Pancreas (tissue), 10 donors: ENCODE results near the gene CD274. TPM values are rescaled to one million over a fixed set of nuclear protein-coding genes. Genes with fewer than 3 reads are reported as not detected.
"Not testable (repeated sequence)": the region's sequence is repeated elsewhere in the genome, so short reads cannot be mapped to it uniquely, and the experiment has no call there.

Experiments
- ATAC-seq, 4 donors: fragments of 200-7000 bp; cut with Tn5 transposase; one replicate each; pipeline versions ENCODE4 v1.8.0 to v1.9.1; 2020; ENCODE audit warnings: mild to moderate bottlenecking in 4 of 4, moderate library complexity in 4 of 4
- DNase-seq, 6 donors: peaks; one replicate each; pipeline ENCODE4 v3.0.0-alpha.2; 2020
- FAIRE-seq: peaks from 2 replicates; lab custom pipeline; 2012; peaks lifted over from hg19 to GRCh38; lab: Jason Lieb, UNC
- H3K27ac ChIP-seq, 4 donors: fragments of 200-600 bp; sonication (generic); 1 replicate in 3 of 4; 2 replicates in 1 of 4; pipeline versions ENCODE4 v1.5.0 to v1.8.0; 2020
- H3K27me3 ChIP-seq, 4 donors: fragments of 200-600 bp; one replicate each; pipeline ENCODE4 v1.8.0; 2021
- H3K36me3 ChIP-seq, 3 donors: fragments of 200-600 bp; sonication (generic) in 1 of 3; one replicate each; pipeline versions ENCODE4 v1.5.0 to v1.8.0; 2020 to 2021
- H3K4me1 ChIP-seq, 3 donors: fragments of 200-600 bp; one replicate each; pipeline ENCODE4 v1.8.0; 2021
- H3K4me3 ChIP-seq, 4 donors: fragments of 200-600 bp; sonication (generic) in 2 of 4; one replicate each; pipeline versions ENCODE4 v1.5.0 to v1.8.0; 2020 to 2021
- H3K9me3 ChIP-seq, 4 donors: fragments of 200-600 bp; one replicate each; pipeline ENCODE4 v1.8.0; 2021
- WGBS, 2 donors: extraction: QIAGEN DNeasy Blood & Tissue Kit; methylation state at CpG; one replicate each; pipeline ENCODE4 v1.1.7; 2013; 5-methylcytosine and 5-hydroxymethylcytosine counted together
- intact Hi-C, 3 donors: fragments of 100-400 bp; cut with DNase I; formaldehyde crosslinking; loops; one replicate each; pipeline versions ENCODE4 v1.11.1 to v1.14.2; 2022
- polyA plus RNA-seq, 2 donors: library from polyadenylated mRNA; stranded (reverse); fragments of 200-250 nt; gene quantifications; one replicate each; pipeline ENCODE4 v1.2.3, GENCODE V29; 2013
- total RNA-seq, 6 donors: library from RNA; stranded (reverse); fragmentation: NEBNext Ultra II Directional in 4 of 6; extraction: Animal tissue kit (Norgen Biotek cat#: 25700) in 4 of 6; gene quantifications; one replicate each; pipeline versions ENCODE4 v1.2.1 to v1.2.4, GENCODE V29; 2021 to 2023
- TF ChIP-seq, protein P1 (sequence below), 4 donors: fragments of 200-600 bp; sonication (generic) in 3 of 4; IDR thresholded peaks; one replicate each; pipeline versions ENCODE4 v1.5.0 to v1.8.0; 2021; ENCODE audit warnings: antibody characterized with exemption in 4 of 4
- donor health status: healthy with polysubstance abuse.
- donor health status: DM: no; HTN: no; CAD: no; lungs with moderate emphysema.
- donor health status: DM: no; HTN: no; CAD: no.
- donor health status: control.
- donor health status: control.
- donor health status: Bipolar disorder and iron deficiency.
- donor health status: DM: yes; HTN: yes; CAD: no.
- donor health status: DM: no; HTN: no; CAD: no.
- donor health status: DM: no; HTN: no; CAD: no.
- donor health status: DM: yes; HTN: yes; CAD: no.

The CD274 gene
- total and polyA plus RNA-seq, 8 donors = 0.63 to 1.9 (median 1.5) TPM

DNA sequence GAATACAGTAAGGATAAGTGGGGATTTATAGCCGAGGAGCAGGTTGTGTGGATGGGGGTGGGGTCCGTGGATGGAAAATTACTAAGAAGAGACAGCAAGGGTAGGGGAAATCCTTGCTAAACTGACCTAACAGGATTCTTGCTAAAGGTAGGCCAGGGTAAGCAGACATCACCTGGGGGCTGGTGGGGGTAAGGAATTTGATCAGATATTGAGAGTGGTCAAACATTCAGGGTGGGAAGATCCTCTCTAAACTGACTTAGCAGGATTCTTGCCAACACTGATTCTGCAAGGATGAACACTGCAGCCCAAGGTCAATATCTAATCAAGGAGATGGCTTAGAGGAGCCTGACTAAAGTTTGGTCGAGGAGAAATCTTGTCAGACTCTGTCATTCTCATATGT is 9.9 kb upstream of the CD274 start:
- Histone ChIP-seq H3K4me3 (no peak overlapping the region), H3K9me3 (no peaks in the 10 kb centered on the region), H3K27me3 (no peaks in the 10 kb centered on the region), H3K36me3 (no peaks in the 10 kb centered on the region), H3K27ac (no peak overlapping the region), H3K4me1 (peaks cover 5 to 15% (median 10%) of the 10 kb centered on the region in 3 donors)
- WGBS, 2 donors = 68 to 74% methylated on average over 3 of the region's 3 CpGs
- ATAC-seq = no peak
- TF ChIP-seq, protein P1, sequence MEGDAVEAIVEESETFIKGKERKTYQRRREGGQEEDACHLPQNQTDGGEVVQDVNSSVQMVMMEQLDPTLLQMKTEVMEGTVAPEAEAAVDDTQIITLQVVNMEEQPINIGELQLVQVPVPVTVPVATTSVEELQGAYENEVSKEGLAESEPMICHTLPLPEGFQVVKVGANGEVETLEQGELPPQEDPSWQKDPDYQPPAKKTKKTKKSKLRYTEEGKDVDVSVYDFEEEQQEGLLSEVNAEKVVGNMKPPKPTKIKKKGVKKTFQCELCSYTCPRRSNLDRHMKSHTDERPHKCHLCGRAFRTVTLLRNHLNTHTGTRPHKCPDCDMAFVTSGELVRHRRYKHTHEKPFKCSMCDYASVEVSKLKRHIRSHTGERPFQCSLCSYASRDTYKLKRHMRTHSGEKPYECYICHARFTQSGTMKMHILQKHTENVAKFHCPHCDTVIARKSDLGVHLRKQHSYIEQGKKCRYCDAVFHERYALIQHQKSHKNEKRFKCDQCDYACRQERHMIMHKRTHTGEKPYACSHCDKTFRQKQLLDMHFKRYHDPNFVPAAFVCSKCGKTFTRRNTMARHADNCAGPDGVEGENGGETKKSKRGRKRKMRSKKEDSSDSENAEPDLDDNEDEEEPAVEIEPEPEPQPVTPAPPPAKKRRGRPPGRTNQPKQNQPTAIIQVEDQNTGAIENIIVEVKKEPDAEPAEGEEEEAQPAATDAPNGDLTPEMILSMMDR (IDR thresholded peaks at IDR 0.05) = no peak
- intact Hi-C loops = no loop called here
- no peak for DNase-seq
- FAIRE-seq = no peak

DNA sequence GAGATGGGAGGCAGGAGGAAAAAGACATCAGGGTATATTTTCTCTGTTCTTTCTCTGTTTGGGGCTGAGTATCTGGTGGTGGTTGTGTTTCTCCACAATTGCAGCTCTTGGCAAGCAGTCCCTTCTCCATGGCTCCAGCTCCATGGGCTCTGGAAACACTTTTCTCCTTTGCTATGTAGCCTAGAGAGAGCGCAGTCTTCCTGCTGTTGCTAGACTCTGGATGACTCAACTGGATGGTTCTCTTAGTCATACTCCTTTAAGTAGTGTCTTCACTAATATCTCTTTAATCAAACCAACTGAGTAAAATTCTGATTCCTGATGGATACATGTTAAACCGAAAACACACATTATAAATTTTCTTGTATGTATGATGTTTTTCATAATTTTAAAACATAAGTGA is 9.3 kb upstream of the CD274 start:
- no peaks in the 10 kb centered on the region for H3K36me3 ChIP-seq
- H3K4me3 ChIP-seq = no peak overlapping the region
- H3K9me3 ChIP-seq = no peaks in the 10 kb centered on the region
- ATAC-seq (no peak), DNase-seq (no peak), FAIRE-seq (no peak)
- WGBS, 2 donors = 78 to 86% methylated on average over 2 of the region's 2 CpGs
- no peak overlapping the region for H3K27ac ChIP-seq
- intact Hi-C loops = no loop called here
- H3K4me1 ChIP-seq = peaks cover 5 to 15% (median 10%) of the 10 kb centered on the region in 3 donors
- no peaks in the 10 kb centered on the region for H3K27me3 ChIP-seq
- TF ChIP-seq, protein P1 (IDR thresholded peaks at IDR 0.05) = no peak

DNA sequence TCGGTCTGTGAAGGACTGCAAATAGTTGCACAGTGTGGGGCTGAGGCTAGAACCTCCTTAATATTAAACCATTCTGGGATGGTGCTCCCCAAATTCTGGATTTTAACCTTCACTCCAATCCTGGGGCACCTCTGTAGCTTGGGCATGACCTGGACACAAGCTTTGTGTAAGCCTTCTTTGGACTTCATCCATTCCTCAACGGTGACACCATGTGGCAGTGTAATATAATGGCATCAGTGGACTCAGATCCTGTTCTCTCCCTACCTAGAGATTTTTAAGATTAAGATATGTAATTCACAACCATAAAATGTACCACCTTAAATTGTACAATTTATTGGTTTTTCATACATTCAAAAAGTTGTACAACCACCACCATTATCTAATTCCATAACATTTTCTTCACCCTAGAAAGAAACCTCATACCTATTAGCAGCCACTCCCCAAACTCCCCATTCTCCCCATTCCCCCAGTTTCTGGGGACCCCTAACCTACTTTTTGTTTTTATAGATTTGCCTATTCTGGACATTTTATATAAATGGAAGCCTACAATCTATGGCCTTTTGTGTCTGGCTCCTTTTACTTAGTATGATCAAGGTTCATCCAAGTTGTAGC is 7.8 kb upstream of the CD274 start:
- TF ChIP-seq, protein P1 (IDR thresholded peaks at IDR 0.05) = peak in 3 of 4 donors; percentile 14 to 41 (median 16)
- peaks cover 0 to 7% (median 5%) of the 10 kb centered on the region in 3 donors for H3K4me1 ChIP-seq
- no peaks in the 10 kb centered on the region for H3K9me3 ChIP-seq
- no peak overlapping the region for H3K4me3 ChIP-seq
- no peak for FAIRE-seq
- intact Hi-C loops = no loop called here
- no peaks in the 10 kb centered on the region for H3K27me3 ChIP-seq
- H3K36me3 ChIP-seq = no peaks in the 10 kb centered on the region
- DNase-seq = peak in 3 of 6 donors; percentile 30 to 49 (median 34)
- peak in 3 of 4 donors; percentile 51 to 54 (median 51) for ATAC-seq
- WGBS, 2 donors = 31 to 47% methylated on average over 2 of the region's 2 CpGs
- H3K27ac ChIP-seq = no peak overlapping the region

DNA sequence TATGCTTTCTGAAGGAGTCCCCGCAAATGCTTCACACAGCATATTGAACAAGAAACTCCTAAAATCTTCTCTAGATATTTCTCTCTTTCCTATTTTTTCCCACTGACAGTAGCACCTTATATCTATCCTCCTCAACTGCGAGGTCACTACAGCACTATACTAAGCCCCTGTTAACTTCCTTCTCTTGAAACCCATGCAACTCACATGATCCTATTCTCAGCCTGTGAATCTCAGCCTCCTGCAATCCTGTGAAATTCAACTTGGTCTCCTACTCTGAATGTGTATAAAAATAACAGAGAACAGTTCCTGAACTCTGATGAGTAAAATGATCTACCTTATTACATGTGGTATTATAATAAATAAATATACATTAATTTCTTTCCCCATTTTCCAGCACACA is 6.5 kb upstream of the CD274 start:
- FAIRE-seq = no peak
- H3K4me3 ChIP-seq = no peak overlapping the region
- no peak for ATAC-seq
- no peaks in the 10 kb centered on the region for H3K36me3 ChIP-seq
- H3K9me3 ChIP-seq = peaks cover 0 to under 1% (median 0%) of the 10 kb centered on the region in 4 donors
- H3K27me3 ChIP-seq = no peaks in the 10 kb centered on the region
- 71 to 79% methylated on average over 2 of the region's 2 CpGs for WGBS, 2 donors
- no peak for DNase-seq
- TF ChIP-seq, protein P1 (IDR thresholded peaks at IDR 0.05) = no peak
- no peak overlapping the region for H3K27ac ChIP-seq
- no peaks in the 10 kb centered on the region for H3K4me1 ChIP-seq
- intact Hi-C loops = no loop called here

DNA sequence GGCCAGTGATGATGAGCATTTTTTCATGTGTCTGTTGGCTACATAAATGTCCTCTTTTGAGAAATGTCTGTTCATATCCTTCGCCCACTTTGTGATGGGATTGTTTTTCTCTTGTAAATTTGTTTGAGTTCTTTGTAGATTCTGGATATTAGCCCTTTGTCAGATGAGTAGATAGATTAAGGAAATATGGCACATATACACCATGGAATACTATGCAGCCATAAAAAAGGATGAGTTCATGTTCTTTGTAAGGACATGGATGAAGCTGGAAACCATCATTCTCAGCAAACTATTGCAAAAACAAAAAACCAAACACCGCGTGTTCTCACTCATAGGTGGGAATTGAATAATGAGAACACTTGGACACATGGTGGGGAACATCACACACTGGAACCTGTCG is 5.2 kb upstream of the CD274 start:
- DNase-seq, H3K27ac ChIP-seq, H3K9me3 ChIP-seq, H3K36me3 ChIP-seq, H3K4me1 ChIP-seq, FAIRE-seq, H3K27me3 ChIP-seq, intact Hi-C loops, H3K4me3 ChIP-seq, ATAC-seq: not testable (repeated sequence)
- WGBS, 2 donors = 77 to 82% methylated on average over 4 of the region's 4 CpGs
